Measurements from ENCODE around the gene BRF1.

DNA sequence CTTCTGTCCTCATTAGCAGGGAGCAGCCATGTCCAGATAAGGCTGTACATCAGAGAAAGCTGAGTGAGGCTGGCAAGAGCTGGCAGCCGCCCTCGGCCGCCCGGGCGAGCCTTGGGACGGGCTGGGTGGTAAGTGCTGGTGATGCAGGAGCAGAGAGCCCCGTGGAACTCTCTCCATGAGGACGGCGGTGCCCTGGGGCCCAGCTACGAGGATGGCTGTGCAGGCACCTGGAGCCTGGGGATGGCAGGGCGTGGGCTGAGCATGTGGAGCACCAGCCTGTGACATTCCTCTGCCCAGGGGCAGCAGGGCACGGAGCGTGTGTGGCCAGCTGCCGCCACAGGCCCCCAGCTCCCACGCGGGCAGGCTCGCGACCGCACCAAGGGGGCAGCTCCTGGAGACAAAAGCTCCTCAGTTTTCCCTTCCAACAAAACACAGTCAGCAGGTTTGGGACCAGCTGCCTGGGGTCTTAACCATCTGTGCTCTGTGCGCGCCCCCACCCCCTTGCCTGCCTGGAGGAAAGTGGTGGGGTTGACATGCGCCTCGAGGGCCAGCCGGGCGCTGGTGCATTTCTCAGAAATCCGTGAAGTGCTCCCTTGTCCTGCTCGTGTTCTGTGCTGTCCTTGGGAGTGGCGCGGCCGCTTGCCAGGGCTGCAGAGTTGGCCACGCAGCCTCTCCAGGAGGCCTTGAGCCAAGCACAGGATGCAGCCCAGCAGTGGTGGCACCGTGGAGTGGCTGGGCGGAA, 35.1 kb upstream of the BRF1 start:
- no peak for TF ChIP-seq GATA3 (IDR thresholded peaks at IDR 0.05; ENCODE audit: low read depth, low read length)
- TF ChIP-seq GATA2 (IDR thresholded peaks at IDR 0.05; ENCODE audit: low read depth, low read length) = no peak

Data from SH-SY5Y (cell line).